Adrenal gland (tissue), 5 donors: Measurements from ENCODE around the gene PSMA6.

Source experiments
- POLR2A ChIP-seq, 2 donors: fragments of 450-650 bp; IDR thresholded peaks; one replicate each; pipeline ENCODE4 v1.6.1; 2017; ENCODE audit warnings: antibody characterized with exemption in 2 of 2, mild to moderate bottlenecking in 2 of 2, moderate library complexity in 1 of 2
- TF ChIP-seq, protein P1 (sequence below), 6 experiments: fragments of 450-650 bp in 4 of 6; fragments of 200-600 bp in 2 of 6; sonication (generic) in 1 of 6; IDR thresholded peaks; 1 replicate in 5 of 6; 2 replicates in 1 of 6; pipeline versions ENCODE4 v1.5.1 to v1.8.0; 2016 to 2021; ENCODE audit warnings: antibody characterized with exemption in 6 of 6, mild to moderate bottlenecking in 2 of 6, moderate library complexity in 1 of 6
- donor health status: DM: no; HTN: no; CAD: no.

DNA sequence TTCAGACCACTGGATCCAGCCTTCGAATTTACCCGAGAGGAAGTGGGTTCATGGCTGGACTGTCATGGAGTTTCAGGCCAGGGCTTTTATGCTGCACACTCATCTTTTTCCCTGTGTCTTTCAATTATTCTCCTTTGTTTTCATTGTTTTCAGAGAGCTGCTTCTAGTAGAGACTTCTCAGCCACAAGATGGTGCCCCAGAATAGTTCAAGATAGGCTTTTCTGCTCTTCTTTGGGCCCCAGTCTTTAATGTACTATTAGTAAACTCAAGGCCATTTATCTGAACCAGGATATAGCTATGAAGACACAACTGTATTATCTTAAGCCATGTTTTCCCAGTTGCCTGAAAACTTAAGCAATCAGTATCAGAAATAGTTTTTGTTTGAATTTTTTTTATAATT lies 30.4 kb upstream of the PSMA6 start:
- TF ChIP-seq, protein P1, sequence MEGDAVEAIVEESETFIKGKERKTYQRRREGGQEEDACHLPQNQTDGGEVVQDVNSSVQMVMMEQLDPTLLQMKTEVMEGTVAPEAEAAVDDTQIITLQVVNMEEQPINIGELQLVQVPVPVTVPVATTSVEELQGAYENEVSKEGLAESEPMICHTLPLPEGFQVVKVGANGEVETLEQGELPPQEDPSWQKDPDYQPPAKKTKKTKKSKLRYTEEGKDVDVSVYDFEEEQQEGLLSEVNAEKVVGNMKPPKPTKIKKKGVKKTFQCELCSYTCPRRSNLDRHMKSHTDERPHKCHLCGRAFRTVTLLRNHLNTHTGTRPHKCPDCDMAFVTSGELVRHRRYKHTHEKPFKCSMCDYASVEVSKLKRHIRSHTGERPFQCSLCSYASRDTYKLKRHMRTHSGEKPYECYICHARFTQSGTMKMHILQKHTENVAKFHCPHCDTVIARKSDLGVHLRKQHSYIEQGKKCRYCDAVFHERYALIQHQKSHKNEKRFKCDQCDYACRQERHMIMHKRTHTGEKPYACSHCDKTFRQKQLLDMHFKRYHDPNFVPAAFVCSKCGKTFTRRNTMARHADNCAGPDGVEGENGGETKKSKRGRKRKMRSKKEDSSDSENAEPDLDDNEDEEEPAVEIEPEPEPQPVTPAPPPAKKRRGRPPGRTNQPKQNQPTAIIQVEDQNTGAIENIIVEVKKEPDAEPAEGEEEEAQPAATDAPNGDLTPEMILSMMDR (IDR thresholded peaks at IDR 0.05): peak; percentile 9 to 46 (median 26)
- no peak for TF ChIP-seq POLR2A (IDR thresholded peaks at IDR 0.05)
